Activated CD8-positive, alpha-beta T cell treated with anti-CD3 and anti-CD28 coated beads for 36 hours (primary cell): Measurements from ENCODE around the gene MTA2. TPM values are rescaled to one million over a fixed set of nuclear protein-coding genes. Genes with fewer than 3 reads are reported as not detected.

Experiments
- ATAC-seq: fragments of 200-7000 bp; cut with Tn5 transposase; one replicate; pipeline ENCODE4 v1.10.0; 2021; ENCODE audit warnings: mild to moderate bottlenecking, moderate library complexity
- CTCF ChIA-PET: fragments of 350-600 bp; sonication (Branson Sonifier 250); formaldehyde crosslinking; loops from one replicate; lab custom pipeline; 2021; ENCODE audit warnings: antibody characterized with exemption; lab: Charles Lee
- POLR2A ChIA-PET: fragments of 350-600 bp; sonication (Branson Sonifier 250); formaldehyde crosslinking; loops from one replicate; lab custom pipeline; 2021; ENCODE audit warnings: antibody characterized with exemption; lab: Charles Lee
- DNase-seq: peaks from one replicate; pipeline ENCODE4 v3.0.0-alpha.2; 2020
- H3K27ac Mint-ChIP-seq: one replicate; pipeline ENCODE4 v1.8.0; 2021; ENCODE audit warnings: mild to moderate bottlenecking, mixed read lengths
- H3K27me3 Mint-ChIP-seq: one replicate; pipeline ENCODE4 v1.8.0; 2021; ENCODE audit warnings: mixed read lengths
- H3K36me3 Mint-ChIP-seq: one replicate; pipeline ENCODE4 v1.8.0; 2021; ENCODE audit warnings: low read depth, mixed read lengths
- H3K4me1 Mint-ChIP-seq: one replicate; pipeline ENCODE4 v1.8.0; 2021; ENCODE audit warnings: low read depth, mixed read lengths
- H3K4me3 Mint-ChIP-seq: one replicate; pipeline ENCODE4 v1.8.0; 2021; ENCODE audit warnings: mild to moderate bottlenecking, moderate library complexity, mixed read lengths
- H3K9me3 Mint-ChIP-seq: one replicate; pipeline ENCODE4 v1.8.0; 2021; ENCODE audit warnings: mixed read lengths
- CTCF ChIP-seq: fragments of 200-600 bp; IDR thresholded peaks from one replicate; pipeline ENCODE4 v1.8.0; 2022; ENCODE audit warnings: antibody characterized with exemption, mild to moderate bottlenecking
- intact Hi-C: fragments of 100-400 bp; cut with micrococcal nuclease; formaldehyde crosslinking; loops from one replicate; pipeline ENCODE4 v1.10.0; 2022
- total RNA-seq, 2 experiments: library from RNA; stranded (reverse); gene quantifications; one replicate each; pipeline ENCODE4 v1.2.3, GENCODE V29; 2021

The MTA2 gene
- total RNA-seq, 2 experiments from 2014 or later, result 159 to 164 TPM

- no peak for TF ChIP-seq CTCF
- H3K27me3 Mint-ChIP-seq, result no peaks in the 10 kb centered on the region
- ChIA-PET CTCF (interaction anchor here (0.7 to 1.5 kb wide), 4 partner anchors 13 to 204 kb away, joined by 3 to 6 read pairs (median 3); partner anchors contain the start of gene EML3), POLR2A (interaction anchor here (0.6 to 3.9 kb wide), 22 partner anchors 7 to 256 kb away, joined by 3 to 59 read pairs (median 6); partner anchors contain the start of genes B3GAT3, C11orf98, CSKMT and EEF1G)
- DNase-seq (peak; percentile 99), ATAC-seq (peak; percentile 76)
- intact Hi-C loops, result loop anchor here (10.0 kb wide), 1 partner anchor 246 kb away; no protein-coding TSS in a partner anchor
- H3K27ac Mint-ChIP-seq, result peak overlapping the region; percentile 95
- peaks cover 49% of the 10 kb centered on the region for H3K4me1 Mint-ChIP-seq
- peak overlapping the region; percentile 86 for H3K4me3 Mint-ChIP-seq
- H3K9me3 Mint-ChIP-seq, result no peaks in the 10 kb centered on the region
- peaks cover 80% of the 10 kb centered on the region for H3K36me3 Mint-ChIP-seq
Observed at GRCh38 chr11:62599069-62599696, 2.5 kb downstream of the MTA2 start.

GRCh38 chr11:62595124-62595523, 6.5 kb downstream of the MTA2 start:
- peaks cover 61% of the 10 kb centered on the region for H3K4me1 Mint-ChIP-seq
- H3K27me3 Mint-ChIP-seq, result no peaks in the 10 kb centered on the region
- H3K9me3 Mint-ChIP-seq, result no peaks in the 10 kb centered on the region
- intact Hi-C loops, result loop anchor here (10.0 kb wide), 1 partner anchor 250 kb away; no protein-coding TSS in a partner anchor
- peaks cover 73% of the 10 kb centered on the region for H3K36me3 Mint-ChIP-seq
- H3K4me3 Mint-ChIP-seq, result no peak overlapping the region
- H3K27ac Mint-ChIP-seq, result peak overlapping the region; percentile 2
- DNase-seq (no peak), ATAC-seq (no peak)
- ChIA-PET POLR2A (interaction anchor here (0.7 to 7.9 kb wide), 8 partner anchors 9 to 70 kb away, joined by 3 to 87 read pairs (median 9); partner anchors contain the start of genes C11orf98, CSKMT, EEF1G and EML3), CTCF (interaction anchor here (1.3 to 1.7 kb wide), 3 partner anchors 8 to 200 kb away, joined by 3 to 4 read pairs (median 3); no protein-coding TSS in a partner anchor)
- no peak for TF ChIP-seq CTCF

GRCh38 chr11:62593434-62594044, 8.1 kb downstream of the MTA2 start:
- H3K4me3 Mint-ChIP-seq, result peak overlapping the region; percentile 59

GRCh38 chr11:62592989-62593421, 8.7 kb downstream of the MTA2 start:
- peaks cover 57% of the 10 kb centered on the region for H3K36me3 Mint-ChIP-seq
- no peaks in the 10 kb centered on the region for H3K27me3 Mint-ChIP-seq
- no peaks in the 10 kb centered on the region for H3K9me3 Mint-ChIP-seq
- H3K27ac Mint-ChIP-seq, result peak overlapping the region; percentile 98
- ChIA-PET POLR2A (interaction anchor here (0.6 to 7.9 kb wide), 23 partner anchors 7 to 1577 kb away, joined by 3 to 87 read pairs (median 17); partner anchors contain the start of genes B3GAT3, BSCL2, C11orf98 and CSKMT), CTCF (interaction anchor here (0.9 to 3.8 kb wide), 20 partner anchors 8 to 272 kb away, joined by 3 to 24 read pairs (median 8); partner anchors contain the start of genes B3GAT3, C11orf98, CSKMT and EML3)
- peaks cover 53% of the 10 kb centered on the region for H3K4me1 Mint-ChIP-seq
- intact Hi-C loops, result loop anchor here (5.0 to 10.0 kb wide), 2 partner anchors 74 to 252 kb away; partner anchors contain the start of genes C11orf98 and CSKMT
- no peak overlapping the region for H3K4me3 Mint-ChIP-seq
- no peak for TF ChIP-seq CTCF
- ATAC-seq (no peak), DNase-seq (no peak)

More at GRCh38 chr11:62593434-62594044, 8.1 kb downstream of the MTA2 start:
- no peaks in the 10 kb centered on the region for H3K9me3 Mint-ChIP-seq
- H3K27me3 Mint-ChIP-seq, result no peaks in the 10 kb centered on the region
- peak overlapping the region; percentile 90 for H3K27ac Mint-ChIP-seq
- peaks cover 59% of the 10 kb centered on the region for H3K36me3 Mint-ChIP-seq
- intact Hi-C loops, result loop anchor here (5.0 to 10.0 kb wide), 2 partner anchors 74 to 251 kb away; partner anchors contain the start of genes C11orf98 and CSKMT
- ChIA-PET CTCF (interaction anchor here (0.9 to 3.8 kb wide), 16 partner anchors 10 to 272 kb away, joined by 3 to 24 read pairs (median 5); partner anchors contain the start of genes B3GAT3, C11orf98, CSKMT and EML3), POLR2A (interaction anchor here (0.6 to 7.9 kb wide), 22 partner anchors 10 to 1577 kb away, joined by 3 to 87 read pairs (median 15); partner anchors contain the start of genes B3GAT3, BSCL2, C11orf98 and CSKMT)
- H3K4me1 Mint-ChIP-seq, result peaks cover 56% of the 10 kb centered on the region
- peak; percentile 71 for TF ChIP-seq CTCF
- ATAC-seq, result peak; percentile 20
- DNase-seq, result peak; percentile 91
